Fibroblast of lung (primary cell): Measurements from ENCODE around the gene NDC80. TPM values are rescaled to one million over a fixed set of nuclear protein-coding genes. Genes with fewer than 3 reads are reported as not detected.

Source experiments
- DNase-seq, 2 donors: peaks; one replicate each; pipeline versions ENCODE4 v3.0.0 to v3.0.0-alpha.2; 2010; ENCODE audit warnings: low read depth in 2 of 2
- H2AFZ ChIP-seq: 2 replicates; pipeline ENCODE4 v1.5.1; 2012; ENCODE audit warnings: low read length, control low read depth, inconsistent platforms
- H3K27ac ChIP-seq: 2 replicates; pipeline ENCODE4 v1.5.1; 2011; ENCODE audit warnings: low read length, control low read depth; ENCODE audit not compliant: insufficient read depth
- H3K27me3 ChIP-seq: 2 replicates; pipeline ENCODE4 v1.5.1; 2011; ENCODE audit warnings: mild to moderate bottlenecking, low read length; ENCODE audit not compliant: control insufficient read depth, insufficient read depth
- H3K36me3 ChIP-seq: 2 replicates; pipeline ENCODE4 v1.5.1; 2011; ENCODE audit warnings: low read length; ENCODE audit not compliant: control insufficient read depth, insufficient read depth
- H3K4me1 ChIP-seq: 2 replicates; pipeline ENCODE4 v1.5.1; 2011; ENCODE audit warnings: low read length; ENCODE audit not compliant: control insufficient read depth, insufficient read depth; ENCODE audit errors: extremely low read depth
- H3K4me2 ChIP-seq: 2 replicates; pipeline ENCODE4 v1.5.1; 2011; ENCODE audit warnings: low read length, control low read depth; ENCODE audit not compliant: insufficient read depth; ENCODE audit errors: extremely low read depth
- H3K4me3 ChIP-seq, 4 experiments: fragments of 200-600 bp in 1 of 4; sonication (generic) in 1 of 4; replicated peaks in 1 of 4; 2 replicates each; pipeline ENCODE4 v1.5.1; 2011 to 2016; ENCODE audit warnings: low read length in 4 of 4, low read depth in 3 of 4, mild to moderate bottlenecking in 3 of 4, control low read depth in 2 of 4, inconsistent platforms in 1 of 4, mixed read lengths in 1 of 4; ENCODE audit not compliant: insufficient read depth in 1 of 4; ENCODE audit errors: control extremely low read depth in 1 of 4
- H3K79me2 ChIP-seq: 2 replicates; pipeline ENCODE4 v1.5.1; 2012; ENCODE audit warnings: mild to moderate bottlenecking, low read length, inconsistent platforms; ENCODE audit not compliant: control insufficient read depth, insufficient read depth
- H3K9ac ChIP-seq: 2 replicates; pipeline ENCODE4 v1.5.1; 2011; ENCODE audit warnings: mild to moderate bottlenecking, low read length, control low read depth; ENCODE audit not compliant: insufficient read depth
- H3K9me3 ChIP-seq: 2 replicates; pipeline ENCODE4 v1.5.1; 2012; ENCODE audit warnings: low read depth, low read length; ENCODE audit not compliant: control insufficient read depth, insufficient read depth
- H4K20me1 ChIP-seq: 2 replicates; pipeline ENCODE4 v1.5.1; 2011; ENCODE audit warnings: low read length; ENCODE audit not compliant: control insufficient read depth, insufficient read depth; ENCODE audit errors: extremely low read depth
- EZH2 ChIP-seq: IDR thresholded peaks from 2 replicates; pipeline ENCODE4 v1.5.1; 2012; ENCODE audit warnings: low read length, control low read depth, mild to moderate bottlenecking; ENCODE audit errors: missing control alignments
- polyA plus RNA-seq, 2 donors: library from polyadenylated mRNA; depleted of rRNA in 1 of 2; stranded (reverse) in 1 of 2; unstranded in 1 of 2; fragments of >200 nt; gene quantifications; 2 replicates each; pipeline ENCODE4 v1.2.1, GENCODE V29; 2011 to 2012; ENCODE audit warnings: missing spikeins in 1 of 2
- total RNA-seq: library from RNA; depleted of rRNA; stranded (reverse); fragments of >200 nt; gene quantifications from 2 replicates; pipeline ENCODE4 v1.2.1, GENCODE V29; 2014
- TF ChIP-seq, protein P1 (sequence below), 2 donors: IDR thresholded peaks in 1 of 2; conservative IDR thresholded peaks in 1 of 2; 1 replicate in 1 of 2; 2 replicates in 1 of 2; pipeline ENCODE4 v1.5.1; 2011 to 2012; ENCODE audit warnings: low read length in 2 of 2, control low read depth in 1 of 2, inconsistent platforms in 1 of 2, low read depth in 1 of 2, mild to moderate bottlenecking in 1 of 2

NDC80 gene
- total and polyA plus RNA-seq, 2 donors (not counting 1 experiment from before 2014, with no cell fraction given), result 8.3 to 9.7 TPM

DNA sequence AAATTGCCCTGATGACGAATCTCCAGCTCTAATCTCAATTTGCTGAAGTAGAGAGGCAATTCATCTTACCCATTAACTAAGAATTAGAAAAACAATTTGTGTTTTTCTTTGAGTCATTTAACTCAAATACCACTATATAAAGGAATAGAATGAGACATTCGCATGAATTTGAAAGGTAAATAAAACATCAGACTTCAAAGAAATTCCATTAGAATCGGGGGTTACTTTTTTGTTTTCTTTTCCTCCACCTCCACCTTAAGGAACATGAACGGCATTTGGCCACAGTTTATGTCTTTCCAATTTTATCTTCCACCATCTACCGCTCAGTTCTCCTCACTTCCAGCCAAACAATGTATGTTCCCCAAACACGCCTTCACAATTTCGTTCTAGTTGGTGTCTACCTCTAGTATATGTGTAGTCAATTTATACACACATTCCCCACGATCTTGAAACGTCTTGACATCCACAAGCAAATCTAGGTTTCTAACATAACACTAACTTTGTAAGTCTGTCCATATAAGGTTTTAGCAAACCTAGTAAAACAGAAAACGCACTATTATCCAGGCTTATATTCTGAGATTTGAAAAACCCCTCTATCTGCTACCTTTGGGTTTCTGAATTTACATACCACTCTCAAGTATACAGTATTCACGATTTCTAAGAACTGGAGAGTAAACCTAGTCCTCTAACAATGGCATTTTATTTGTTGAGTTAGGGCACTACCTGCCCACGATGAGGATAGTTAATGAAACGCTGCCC is 83.0 kb downstream of the NDC80 start:
- H3K79me2 ChIP-seq, result peaks cover 34% of the 10 kb centered on the region
- peak overlapping the region; percentile 94 for H3K9ac ChIP-seq
- H3K4me3 ChIP-seq, result peak overlapping the region; percentile 80 to 86 (median 84)
- peaks cover 4% of the 10 kb centered on the region for H3K4me1 ChIP-seq
- H3K4me2 ChIP-seq, result peak overlapping the region; percentile 28
- no peaks in the 10 kb centered on the region for H3K9me3 ChIP-seq
- peak overlapping the region; percentile 84 for H2AFZ ChIP-seq
- H4K20me1 ChIP-seq, result no peaks in the 10 kb centered on the region
- peak overlapping the region; percentile 93 for H3K27ac ChIP-seq
- TF ChIP-seq EZH2, result no peak
- TF ChIP-seq, protein P1, sequence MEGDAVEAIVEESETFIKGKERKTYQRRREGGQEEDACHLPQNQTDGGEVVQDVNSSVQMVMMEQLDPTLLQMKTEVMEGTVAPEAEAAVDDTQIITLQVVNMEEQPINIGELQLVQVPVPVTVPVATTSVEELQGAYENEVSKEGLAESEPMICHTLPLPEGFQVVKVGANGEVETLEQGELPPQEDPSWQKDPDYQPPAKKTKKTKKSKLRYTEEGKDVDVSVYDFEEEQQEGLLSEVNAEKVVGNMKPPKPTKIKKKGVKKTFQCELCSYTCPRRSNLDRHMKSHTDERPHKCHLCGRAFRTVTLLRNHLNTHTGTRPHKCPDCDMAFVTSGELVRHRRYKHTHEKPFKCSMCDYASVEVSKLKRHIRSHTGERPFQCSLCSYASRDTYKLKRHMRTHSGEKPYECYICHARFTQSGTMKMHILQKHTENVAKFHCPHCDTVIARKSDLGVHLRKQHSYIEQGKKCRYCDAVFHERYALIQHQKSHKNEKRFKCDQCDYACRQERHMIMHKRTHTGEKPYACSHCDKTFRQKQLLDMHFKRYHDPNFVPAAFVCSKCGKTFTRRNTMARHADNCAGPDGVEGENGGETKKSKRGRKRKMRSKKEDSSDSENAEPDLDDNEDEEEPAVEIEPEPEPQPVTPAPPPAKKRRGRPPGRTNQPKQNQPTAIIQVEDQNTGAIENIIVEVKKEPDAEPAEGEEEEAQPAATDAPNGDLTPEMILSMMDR (conservative IDR thresholded peaks at IDR 0.05 in 1 of 2, IDR thresholded peaks at IDR 0.05 in 1 of 2; ENCODE audit: low read depth in 1 of 2, low read length in 2 of 2), result no peak
- H3K27me3 ChIP-seq, result no peaks in the 10 kb centered on the region
- DNase-seq, result peak; percentile 33 to 42
- H3K36me3 ChIP-seq, result no peaks in the 10 kb centered on the region

DNA sequence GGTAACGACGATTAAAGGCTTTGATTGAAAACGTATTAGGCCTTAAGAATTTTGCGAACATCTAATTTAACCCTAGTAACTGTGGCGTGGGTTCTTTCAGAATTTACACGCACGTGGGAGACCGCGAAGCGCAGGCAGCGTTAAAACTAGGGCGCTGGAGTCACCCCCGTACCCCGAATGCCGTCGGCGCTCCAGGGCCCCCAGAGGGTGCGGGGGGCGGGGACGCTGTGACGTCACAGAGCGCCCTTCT is 83.5 kb downstream of the NDC80 start:
- Histone ChIP-seq H3K9me3 (no peaks in the 10 kb centered on the region), H3K9ac (peak overlapping the region; percentile 94), H3K27me3 (no peaks in the 10 kb centered on the region), H3K79me2 (peaks cover 39% of the 10 kb centered on the region), H3K4me1 (peaks cover 4% of the 10 kb centered on the region), H3K27ac (peak overlapping the region; percentile 93), H3K36me3 (no peaks in the 10 kb centered on the region), H4K20me1 (no peaks in the 10 kb centered on the region), H2AFZ (peak overlapping the region; percentile 84), H3K4me2 (peak overlapping the region; percentile 28), H3K4me3 (peak overlapping the region; percentile 80 to 86 (median 84))
- no peak for DNase-seq
- TF ChIP-seq, protein P1 (conservative IDR thresholded peaks at IDR 0.05 in 1 of 2, IDR thresholded peaks at IDR 0.05 in 1 of 2; ENCODE audit: low read depth in 1 of 2, low read length in 2 of 2), result no peak
- TF ChIP-seq EZH2, result no peak

DNA sequence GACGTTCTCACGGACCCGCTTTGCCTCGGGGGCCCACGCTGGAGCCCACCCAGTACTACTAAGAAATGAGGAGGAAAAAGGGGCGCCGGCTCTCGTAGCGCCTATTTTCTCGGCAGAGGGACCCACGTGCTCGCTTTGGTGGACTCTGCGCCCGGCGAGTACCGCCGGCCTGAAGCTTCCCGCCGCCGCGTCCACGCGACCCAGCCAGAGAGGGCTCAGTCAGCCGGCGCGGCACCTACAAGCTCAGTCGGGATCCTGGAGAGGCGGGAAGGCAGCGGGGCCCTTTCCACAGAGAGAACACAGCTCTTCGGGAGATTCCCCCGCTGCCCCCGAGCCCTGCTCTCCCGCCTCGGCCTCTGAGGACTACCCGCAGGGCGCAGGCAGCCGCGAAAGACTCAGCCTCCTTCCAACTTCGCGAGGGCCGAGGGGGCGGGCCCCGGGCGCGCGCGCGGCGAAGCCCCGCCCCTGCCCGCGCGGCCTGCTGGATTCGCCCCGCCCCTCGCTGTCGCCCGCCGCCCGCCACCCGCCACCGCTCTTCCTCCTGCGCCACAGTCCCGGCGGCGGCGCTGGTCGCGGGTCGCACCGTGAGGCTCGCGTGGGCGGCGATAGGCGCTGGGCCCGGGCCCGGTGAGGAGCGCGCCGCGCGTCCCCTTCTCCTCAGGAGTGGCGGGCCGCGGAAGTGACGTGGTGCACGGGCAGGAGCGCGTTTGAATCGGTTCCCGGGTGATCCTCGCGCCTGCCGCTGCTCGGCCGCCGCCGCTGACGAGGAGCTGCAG is 84.0 kb downstream of the NDC80 start, which contains the start of gene SMCHD1:
Gene SMCHD1 (plus strand): TSS at position 549 of the 776 bp plus-strand sequence. CDS start 350 bp downstream, outside the sequence.
- Histone ChIP-seq H3K9me3 (no peaks in the 10 kb centered on the region), H3K27ac (peak within 1 kb of the TSS; percentile 93), H3K9ac (peak within 1 kb of the TSS; percentile 94), H3K4me3 (peak within 1 kb of the TSS; percentile 80 to 86 (median 84)), H4K20me1 (no peaks in the 10 kb centered on the region), H3K36me3 (no peaks in the 10 kb centered on the region), H3K79me2 (peaks cover 43% of the 10 kb centered on the region), H3K27me3 (no peaks in the 10 kb centered on the region), H2AFZ (peak within 1 kb of the TSS; percentile 84), H3K4me2 (peak within 1 kb of the TSS; percentile 54), H3K4me1 (peaks cover 4% of the 10 kb centered on the region)
- TF ChIP-seq, protein P1 (conservative IDR thresholded peaks at IDR 0.05 in 1 of 2, IDR thresholded peaks at IDR 0.05 in 1 of 2; ENCODE audit: low read depth in 1 of 2, low read length in 2 of 2), result no peak
- TF ChIP-seq EZH2, result no peak
- peak; percentile 76 to 78 for DNase-seq
